ENCODE results near the gene ANKRD34A.

DNA sequence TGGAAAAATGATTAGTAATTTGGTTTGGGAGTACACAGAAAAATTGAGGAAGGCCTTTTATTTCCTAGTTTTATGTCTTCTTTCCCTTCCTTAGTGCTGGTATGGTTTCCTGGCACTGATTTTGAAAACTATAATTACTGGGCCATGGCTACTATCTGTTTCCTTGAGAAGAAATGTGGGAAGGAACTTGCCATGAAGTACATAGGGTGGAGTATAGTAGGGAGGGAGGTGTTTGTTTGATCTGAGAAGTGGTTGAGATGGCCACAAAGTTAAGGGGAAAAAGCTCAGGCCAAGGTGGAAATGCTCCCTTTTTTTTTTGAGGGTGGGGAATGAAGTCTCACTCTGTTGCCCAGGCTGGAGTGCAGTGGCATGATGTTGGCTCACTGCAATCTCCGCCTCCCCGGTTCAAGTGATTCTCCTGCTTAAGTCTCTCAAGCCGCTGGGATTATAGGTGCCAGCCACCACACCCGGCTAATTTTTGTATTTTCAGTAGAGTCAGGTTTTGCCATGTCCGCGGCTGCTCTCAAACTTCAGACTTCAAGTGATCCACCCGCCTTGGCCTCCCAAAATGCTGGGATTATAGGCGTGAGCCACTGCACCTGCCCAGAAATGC is 45.9 kb upstream of the ANKRD34A start:
- TF ChIP-seq EZH2 (IDR thresholded peaks at IDR 0.05) (no peak), POLR2AphosphoS5 (IDR thresholded peaks at IDR 0.05; ENCODE audit: borderline replicate concordance, low read depth, low read length) (no peak)

All from SK-N-MC (cell line).